ENCODE results near the gene MS4A18. TPM values are rescaled to one million over a fixed set of nuclear protein-coding genes. Genes with fewer than 3 reads are reported as not detected.

The MS4A18 gene
- total and polyA plus RNA-seq, 2 donors (not counting 3 experiments of a cell fraction or from before 2014, with no cell fraction given) = not detected

GRCh38 chr11:60775420-60775961, 51.0 kb downstream of the MS4A18 start:
- POLR2A ChIA-PET = interaction anchor here (0.7 to 1.4 kb wide), 2 partner anchors 55 to 112 kb away, joined by 3 to 10 read pairs; no protein-coding TSS in a partner anchor
- H3K79me2 ChIP-seq (ENCODE audit: control insufficient read depth, insufficient read depth, low read length) = no peaks in the 10 kb centered on the region
- no peaks in the 10 kb centered on the region for H3K36me3 ChIP-seq (ENCODE audit: control insufficient read depth in 2 of 2, extremely low read depth in 1 of 2, insufficient read depth in 2 of 2, low read length in 2 of 2)
- no TSS peak for BruUV-seq (replicated peaks)
- H3K9ac ChIP-seq (replicated peaks; ENCODE audit: extremely low read depth, insufficient read depth, low read length) = no peak overlapping the region
- CTCF ChIA-PET = interaction anchor here (0.6 to 7.5 kb wide), 36 partner anchors 8 to 510 kb away, joined by 3 to 148 read pairs (median 4); partner anchors contain the start of gene TMEM109
- no peak overlapping the region for H2AFZ ChIP-seq (ENCODE audit: low read depth, low read length)
- peaks cover 29% of the 10 kb centered on the region for H3K4me1 ChIP-seq (ENCODE audit: control insufficient read depth, extremely low read depth, insufficient read depth, low read length)
- H3K27ac ChIP-seq (ENCODE audit: insufficient read depth, low read depth, low read length) = peak overlapping the region; percentile 70
- H4K20me1 ChIP-seq (replicated peaks; ENCODE audit: control insufficient read depth, extremely low read depth, insufficient read depth, low read length) = no peaks in the 10 kb centered on the region
- H3K4me3 ChIP-seq (replicated peaks in 1 of 3; ENCODE audit: insufficient read depth in 1 of 3, low read depth in 1 of 3, low read length in 3 of 3) = no peak overlapping the region
- no peak for TF ChIP-seq POLR2AphosphoS5 (IDR thresholded peaks at IDR 0.05; ENCODE audit: insufficient read depth, low read depth, low read length)
- TF ChIP-seq CTCF (IDR thresholded peaks at IDR 0.05; ENCODE audit: extremely low read depth in 1 of 2, insufficient read depth in 1 of 2, low read depth in 1 of 2, low read length in 2 of 2) = peak; percentile 84 to 95
- peak; percentile 95 for DNase-seq (ENCODE audit: low read depth, low spot score)
- dilution Hi-C loops (cut with MboI; ENCODE audit: extremely low pct_ligation_motif_present, low sequenced_read_pairs) = no loop called here
- no peak overlapping the region for H3K4me2 ChIP-seq (ENCODE audit: insufficient read depth, low read length)
- peak; percentile 99 for FAIRE-seq
- no peaks in the 10 kb centered on the region for H3K9me3 ChIP-seq (replicated peaks; ENCODE audit: control insufficient read depth, insufficient read depth, low read length)
- H3K9me1 ChIP-seq (replicated peaks; ENCODE audit: control insufficient read depth, extremely low read depth, insufficient read depth, low read length) = no peaks in the 10 kb centered on the region
- intact Hi-C loops (cut with micrococcal nuclease) = loop anchor here (1.0 to 2.0 kb wide), 6 partner anchors 12 to 411 kb away; no protein-coding TSS in a partner anchor
- no peaks in the 10 kb centered on the region for H3K27me3 ChIP-seq (ENCODE audit: control insufficient read depth in 2 of 2, insufficient read depth in 2 of 2, low read length in 2 of 2)

GRCh38 chr11:60776167-60776566, 51.6 kb downstream of the MS4A18 start:
- peak overlapping the region; percentile 6 for H2AFZ ChIP-seq (ENCODE audit: low read depth, low read length)
- DNase-seq (ENCODE audit: low read depth, low spot score) (peak; percentile 68), FAIRE-seq (no peak)
- H3K27ac ChIP-seq (ENCODE audit: insufficient read depth, low read depth, low read length) = peak overlapping the region; percentile 94
- ChIA-PET POLR2A (interaction anchor here (0.7 to 1.4 kb wide), 2 partner anchors 54 to 111 kb away, joined by 3 to 10 read pairs; no protein-coding TSS in a partner anchor), CTCF (interaction anchor here (0.8 to 7.5 kb wide), 20 partner anchors 9 to 511 kb away, joined by 3 to 148 read pairs (median 4); partner anchors contain the start of gene TMEM109)
- no peak overlapping the region for H3K9ac ChIP-seq (replicated peaks; ENCODE audit: extremely low read depth, insufficient read depth, low read length)
- peaks cover 29% of the 10 kb centered on the region for H3K4me1 ChIP-seq (ENCODE audit: control insufficient read depth, extremely low read depth, insufficient read depth, low read length)
- no peaks in the 10 kb centered on the region for H3K27me3 ChIP-seq (ENCODE audit: control insufficient read depth in 2 of 2, insufficient read depth in 2 of 2, low read length in 2 of 2)
- no peaks in the 10 kb centered on the region for H4K20me1 ChIP-seq (replicated peaks; ENCODE audit: control insufficient read depth, extremely low read depth, insufficient read depth, low read length)
- H3K4me2 ChIP-seq (ENCODE audit: insufficient read depth, low read length) = no peak overlapping the region
- intact Hi-C loops (cut with micrococcal nuclease) = no loop called here
- TF ChIP-seq FOS (IDR thresholded peaks at IDR 0.05; ENCODE audit: borderline replicate concordance, insufficient read depth, low read length) = no peak
- no peak for TF ChIP-seq EZH2 (IDR thresholded peaks at IDR 0.05; ENCODE audit: borderline replicate concordance, low read depth, low read length, severe bottlenecking)
- no peak for TF ChIP-seq MAX (IDR thresholded peaks at IDR 0.05; ENCODE audit: insufficient read depth, insufficient read length)
- no peak for TF ChIP-seq POLR2AphosphoS5 (IDR thresholded peaks at IDR 0.05; ENCODE audit: insufficient read depth, low read depth, low read length)
- no peak for TF ChIP-seq JUN (IDR thresholded peaks at IDR 0.05; ENCODE audit: borderline replicate concordance, insufficient read depth, insufficient read length, low read depth)
- TF ChIP-seq GATA2 (IDR thresholded peaks at IDR 0.05; ENCODE audit: insufficient read depth, insufficient read length, low read depth, low read length) = no peak
- no peak for TF ChIP-seq CTCF (IDR thresholded peaks at IDR 0.05; ENCODE audit: extremely low read depth in 1 of 2, insufficient read depth in 1 of 2, low read depth in 1 of 2, low read length in 2 of 2)
- TF ChIP-seq POLR2A (IDR thresholded peaks at IDR 0.05; ENCODE audit: low read depth, low read length) = no peak
- TF ChIP-seq MYC (IDR thresholded peaks at IDR 0.05; ENCODE audit: low read depth, low read length) = no peak
- no peaks in the 10 kb centered on the region for H3K36me3 ChIP-seq (ENCODE audit: control insufficient read depth in 2 of 2, extremely low read depth in 1 of 2, insufficient read depth in 2 of 2, low read length in 2 of 2)
- no peaks in the 10 kb centered on the region for H3K79me2 ChIP-seq (ENCODE audit: control insufficient read depth, insufficient read depth, low read length)
- dilution Hi-C loops (cut with MboI; ENCODE audit: extremely low pct_ligation_motif_present, low sequenced_read_pairs) = no loop called here
- H3K9me3 ChIP-seq (replicated peaks; ENCODE audit: control insufficient read depth, insufficient read depth, low read length) = no peaks in the 10 kb centered on the region
- BruUV-seq (replicated peaks) = no TSS peak
- no peak overlapping the region for H3K4me3 ChIP-seq (replicated peaks in 1 of 3; ENCODE audit: insufficient read depth in 1 of 3, low read depth in 1 of 3, low read length in 3 of 3)
- H3K9me1 ChIP-seq (replicated peaks; ENCODE audit: control insufficient read depth, extremely low read depth, insufficient read depth, low read length) = no peaks in the 10 kb centered on the region

All from endothelial cell of umbilical vein (primary cell).